ENCODE measurements around the gene COCH. TPM values are rescaled to one million over a fixed set of nuclear protein-coding genes. Genes with fewer than 3 reads are reported as not detected.

COCH gene
- total RNA-seq, 2 donors from 2014 or later: 0.91 to 2.4 TPM

- Histone ChIP-seq H3K4me3 (no peak overlapping the region), H3K9me3 (no peaks in the 10 kb centered on the region), H3K36me3 (no peaks in the 10 kb centered on the region), H3K9ac (ENCODE audit: low read depth in 2 of 2, low read length in 2 of 2) (no peak overlapping the region), H3K27me3 (no peaks in the 10 kb centered on the region), H3K27ac (no peak overlapping the region), H3K4me1 (no peaks in the 10 kb centered on the region)
- intact Hi-C loops (cut with DNase I): no loop called here
- no peak for TF ChIP-seq CTCF (IDR thresholded peaks at IDR 0.05)
- no peak for DNase-seq
Observed at GRCh38 chr14:30868736-30869135, 5.6 kb upstream of the COCH start.

GRCh38 chr14:30869551-30870155, 4.7 kb upstream of the COCH start:
- no peak for TF ChIP-seq CTCF (IDR thresholded peaks at IDR 0.05)
- no peak overlapping the region for H3K9ac ChIP-seq (ENCODE audit: low read depth in 2 of 2, low read length in 2 of 2)
- H3K4me1 ChIP-seq: no peaks in the 10 kb centered on the region
- intact Hi-C loops (cut with DNase I): no loop called here
- peaks cover 9% of the 10 kb centered on the region for H3K27me3 ChIP-seq
- no peak overlapping the region for H3K4me3 ChIP-seq
- H3K36me3 ChIP-seq: no peaks in the 10 kb centered on the region
- no peak overlapping the region for H3K27ac ChIP-seq
- DNase-seq: no peak
- H3K9me3 ChIP-seq: no peaks in the 10 kb centered on the region

- Histone ChIP-seq H3K36me3 (no peaks in the 10 kb centered on the region), H3K27me3 (peaks cover 21% of the 10 kb centered on the region), H3K27ac (no peak overlapping the region), H3K9ac (ENCODE audit: low read depth in 2 of 2, low read length in 2 of 2) (no peak overlapping the region), H3K9me3 (no peaks in the 10 kb centered on the region), H3K4me1 (peaks cover 5% of the 10 kb centered on the region), H3K4me3 (no peak overlapping the region)
- no peak for DNase-seq
- intact Hi-C loops (cut with DNase I): no loop called here
- no peak for TF ChIP-seq CTCF (IDR thresholded peaks at IDR 0.05)
Observed at GRCh38 chr14:30872602-30873001, 1.8 kb upstream of the COCH start.

GRCh38 chr14:30873308-30874119, 845 bp upstream of the COCH start:
- intact Hi-C loops (cut with DNase I): no loop called here
- no peak for TF ChIP-seq CTCF (IDR thresholded peaks at IDR 0.05)
- no peak for DNase-seq
- peaks cover 21% of the 10 kb centered on the region for H3K27me3 ChIP-seq
- H3K9me3 ChIP-seq: no peaks in the 10 kb centered on the region
- H3K4me1 ChIP-seq: peaks cover 5% of the 10 kb centered on the region
- H3K4me3 ChIP-seq: peak overlapping the region; percentile 61
- H3K9ac ChIP-seq (ENCODE audit: low read depth in 2 of 2, low read length in 2 of 2): no peak overlapping the region
- H3K36me3 ChIP-seq: no peaks in the 10 kb centered on the region
- H3K27ac ChIP-seq: no peak overlapping the region

GRCh38 chr14:30874999-30875787, 834 bp downstream of the COCH start:
- DNase-seq: no peak
- peak overlapping the region; percentile 61 for H3K4me3 ChIP-seq
- H3K4me1 ChIP-seq: peaks cover 5% of the 10 kb centered on the region
- H3K9ac ChIP-seq (ENCODE audit: low read depth in 2 of 2, low read length in 2 of 2): peak overlapping the region; percentile 20 to 26
- no peak for TF ChIP-seq CTCF (IDR thresholded peaks at IDR 0.05)
- H3K27me3 ChIP-seq: peaks cover 21% of the 10 kb centered on the region
- no peaks in the 10 kb centered on the region for H3K9me3 ChIP-seq
- intact Hi-C loops (cut with DNase I): no loop called here
- H3K27ac ChIP-seq: no peak overlapping the region
- H3K36me3 ChIP-seq: no peaks in the 10 kb centered on the region

Data from colonic mucosa (tissue), 4 donors.